Mesenchymal stem cell (in vitro differentiated cells and primary cell): ENCODE data around the gene ATP2A1.
"Not testable (repeated sequence)": the region's sequence is repeated elsewhere in the genome, so short reads cannot be mapped to it uniquely, and the experiment has no call there.

Source experiments
- DNase-seq: peaks from one replicate; pipeline ENCODE4 v3.0.0-alpha.2; 2013
- H2AFZ ChIP-seq: one replicate; pipeline ENCODE4 v1.6.1; 2013; ENCODE audit warnings: low read depth, mild to moderate bottlenecking, control low read depth, inconsistent platforms, low read length, moderate library complexity
- H2AK5ac ChIP-seq: 2 replicates; pipeline ENCODE4 v1.6.1; 2013; ENCODE audit warnings: low read length, moderate library complexity, mild to moderate bottlenecking, inconsistent platforms; ENCODE audit not compliant: severe bottlenecking
- H2BK120ac ChIP-seq: one replicate; pipeline ENCODE4 v1.6.1; 2013; ENCODE audit warnings: low read depth, mild to moderate bottlenecking, inconsistent platforms, low read length, moderate library complexity
- H2BK12ac ChIP-seq, 2 experiments: one replicate each; pipeline ENCODE4 v1.6.1; 2013; ENCODE audit warnings: inconsistent platforms in 2 of 2, low read length in 2 of 2, mild to moderate bottlenecking in 2 of 2, moderate library complexity in 2 of 2, control low read depth in 1 of 2
- H2BK15ac ChIP-seq: one replicate; pipeline ENCODE4 v1.6.1; 2013; ENCODE audit warnings: mild to moderate bottlenecking, low read depth, inconsistent platforms; ENCODE audit not compliant: poor library complexity, severe bottlenecking
- H2BK5ac ChIP-seq: 2 replicates; pipeline ENCODE4 v1.6.1; 2013; ENCODE audit warnings: low read depth, mild to moderate bottlenecking, low read length, control low read depth, inconsistent platforms; ENCODE audit not compliant: poor library complexity, severe bottlenecking
- H3K14ac ChIP-seq, 2 experiments: one replicate each; pipeline ENCODE4 v1.6.1; 2013; ENCODE audit warnings: inconsistent platforms in 2 of 2, low read length in 2 of 2, control low read depth in 1 of 2, mild to moderate bottlenecking in 1 of 2, moderate library complexity in 1 of 2
- H3K18ac ChIP-seq, 2 experiments: one replicate each; pipeline ENCODE4 v1.6.1; 2013; ENCODE audit warnings: inconsistent platforms in 2 of 2, low read length in 2 of 2, control low read depth in 1 of 2, low read depth in 1 of 2, mild to moderate bottlenecking in 1 of 2
- H3K23ac ChIP-seq, 2 experiments: one replicate each; pipeline ENCODE4 v1.6.1; 2013; ENCODE audit warnings: inconsistent platforms in 2 of 2, low read length in 2 of 2, mild to moderate bottlenecking in 2 of 2, moderate library complexity in 2 of 2, control low read depth in 1 of 2
- H3K27ac ChIP-seq: 2 replicates; pipeline ENCODE4 v1.5.1; 2013; ENCODE audit warnings: mild to moderate bottlenecking, moderate library complexity, low read length, control low read depth, inconsistent platforms; ENCODE audit not compliant: poor library complexity, severe bottlenecking
- H3K27me3 ChIP-seq, 2 experiments: 2 replicates each; pipeline versions ENCODE4 v1.6.1 to v1.7.0; 2013; ENCODE audit warnings: low read length in 2 of 2, mild to moderate bottlenecking in 2 of 2, moderate library complexity in 2 of 2, control low read depth in 1 of 2, inconsistent platforms in 1 of 2; ENCODE audit not compliant: control insufficient read depth in 1 of 2, insufficient read depth in 1 of 2
- H3K36me3 ChIP-seq, 2 experiments: 2 replicates each; pipeline versions ENCODE4 v1.6.1 to v1.7.0; 2013; ENCODE audit warnings: low read length in 2 of 2, control low read depth in 1 of 2, inconsistent platforms in 1 of 2, low read depth in 1 of 2, mild to moderate bottlenecking in 1 of 2; ENCODE audit not compliant: insufficient read depth in 2 of 2, control insufficient read depth in 1 of 2
- H3K4ac ChIP-seq, 2 experiments: one replicate each; pipeline ENCODE4 v1.6.1; 2013; ENCODE audit warnings: inconsistent platforms in 2 of 2, low read length in 2 of 2, mild to moderate bottlenecking in 2 of 2, moderate library complexity in 2 of 2, control low read depth in 1 of 2, low read depth in 1 of 2
- H3K4me1 ChIP-seq: 2 replicates; pipeline ENCODE4 v1.6.1; 2013; ENCODE audit warnings: low read depth, low read length, control low read depth; ENCODE audit not compliant: control insufficient read depth, insufficient read depth
- H3K4me2 ChIP-seq: 2 replicates; pipeline ENCODE4 v1.6.1; 2013; ENCODE audit warnings: low read length, mild to moderate bottlenecking, inconsistent platforms; ENCODE audit not compliant: poor library complexity, severe bottlenecking
- H3K4me3 ChIP-seq, 2 experiments: 2 replicates each; pipeline versions ENCODE4 v1.5.1 to v1.7.0; 2013; ENCODE audit warnings: low read length in 2 of 2, mild to moderate bottlenecking in 2 of 2, control low read depth in 1 of 2, low read depth in 1 of 2; ENCODE audit not compliant: insufficient read depth in 1 of 2
- H3K79me1 ChIP-seq: replicated peaks from 2 replicates; pipeline ENCODE4 v1.6.1; 2013; ENCODE audit warnings: mild to moderate bottlenecking, control low read depth, low read length, inconsistent platforms; ENCODE audit not compliant: poor library complexity, severe bottlenecking
- H3K9ac ChIP-seq: 2 replicates; pipeline ENCODE4 v1.7.0; 2013; ENCODE audit warnings: mild to moderate bottlenecking, low read length, moderate library complexity
- H3K9me3 ChIP-seq: 2 replicates; pipeline ENCODE4 v1.7.0; 2013; ENCODE audit warnings: mild to moderate bottlenecking, low read length; ENCODE audit not compliant: control insufficient read depth
- H4K8ac ChIP-seq: one replicate; pipeline ENCODE4 v1.6.1; 2013; ENCODE audit warnings: inconsistent platforms, mild to moderate bottlenecking, low read length, moderate library complexity
- H4K91ac ChIP-seq: one replicate; pipeline ENCODE4 v1.6.1; 2013; ENCODE audit warnings: mild to moderate bottlenecking, low read length, inconsistent platforms
- WGBS: methylation state at CpG from one replicate; pipeline ENCODE4 v1.1.7; 2013; ENCODE audit warnings: mixed read lengths; 5-methylcytosine and 5-hydroxymethylcytosine counted together

Gene ATP2A1

DNA sequence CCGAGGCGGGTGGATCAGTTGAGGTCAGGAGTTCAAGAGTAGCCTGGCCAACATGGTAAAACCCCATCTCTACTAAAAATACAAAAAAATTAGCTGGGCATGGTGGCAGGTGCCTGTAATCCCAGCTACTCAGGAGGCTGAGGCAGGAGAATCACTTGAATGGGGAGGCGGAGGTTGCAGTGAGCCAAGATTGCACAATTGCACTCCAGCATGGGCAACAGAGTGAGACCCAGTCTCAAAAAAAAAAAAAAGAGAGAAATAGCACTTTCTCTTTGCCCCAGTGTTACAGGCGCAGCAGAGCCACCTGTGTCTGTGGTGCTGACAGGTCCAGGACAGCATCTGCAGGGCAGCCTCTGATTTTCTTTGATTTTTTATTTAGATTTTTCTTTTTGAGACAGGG, 3.3 kb downstream of the ATP2A1 start:
- H3K9me3 ChIP-seq, H4K91ac ChIP-seq, H2BK15ac ChIP-seq, H4K8ac ChIP-seq, H2AFZ ChIP-seq, H3K4me2 ChIP-seq, H3K4me3 ChIP-seq, H2BK120ac ChIP-seq, H3K9ac ChIP-seq, H3K4ac ChIP-seq, H2BK12ac ChIP-seq, DNase-seq, H3K18ac ChIP-seq, H3K14ac ChIP-seq, H3K27ac ChIP-seq, H3K23ac ChIP-seq, H2BK5ac ChIP-seq, H2AK5ac ChIP-seq: not testable (repeated sequence)
- peaks cover 0 to 12% of the 10 kb centered on the region in 2 experiments for H3K36me3 ChIP-seq
- H3K4me1 ChIP-seq = peaks cover 18% of the 10 kb centered on the region
- H3K79me1 ChIP-seq = peaks cover 18% of the 10 kb centered on the region
- 95% methylated on average over 2 of the region's 4 CpGs for WGBS
- H3K27me3 ChIP-seq = peaks cover 4 to 34% of the 10 kb centered on the region in 2 experiments

DNA sequence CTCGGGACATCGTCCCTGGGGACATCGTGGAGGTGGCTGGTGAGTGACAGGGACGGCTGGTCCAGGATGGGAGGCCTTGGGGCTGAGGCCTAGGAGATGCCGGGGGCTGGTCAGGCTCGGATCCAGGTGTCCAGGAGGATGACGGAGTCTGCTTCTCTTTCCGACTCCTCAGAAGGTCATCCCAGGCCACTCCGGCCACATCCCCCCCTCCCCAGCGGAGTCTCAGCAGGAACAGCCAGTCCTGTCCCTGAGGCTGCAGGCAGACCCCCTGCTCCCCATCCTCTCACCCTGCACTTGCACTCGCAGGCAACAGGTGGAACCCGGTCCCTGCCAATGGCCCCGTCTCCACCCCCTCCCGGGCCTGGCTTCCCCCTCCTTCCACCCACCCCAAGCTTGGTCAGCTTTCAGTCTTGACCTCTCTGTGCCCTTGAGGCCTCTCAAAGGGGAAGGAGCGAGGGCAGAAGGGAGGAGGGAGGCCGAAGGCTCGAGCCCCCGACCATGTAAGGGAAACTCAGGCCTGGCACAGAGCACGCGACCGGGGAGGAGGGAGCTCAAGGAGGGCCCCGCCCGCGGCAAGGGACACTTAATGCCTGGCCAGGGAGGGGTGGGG, 4.4 kb downstream of the ATP2A1 start:
- Histone ChIP-seq H2BK5ac (no peak overlapping the region), H2BK15ac (no peak overlapping the region), H3K14ac (no peak overlapping the region), H3K4me3 (no peak overlapping the region), H4K8ac (no peak overlapping the region), H3K4me2 (no peak overlapping the region), H3K4ac (no peak overlapping the region), H3K9me3 (no peaks in the 10 kb centered on the region), H3K9ac (no peak overlapping the region), H3K18ac (no peak overlapping the region), H3K27ac (no peak overlapping the region), H3K27me3 (peaks cover 4 to 34% of the 10 kb centered on the region in 2 experiments), H2BK12ac (no peak overlapping the region), H3K23ac (no peak overlapping the region), H3K4me1 (peaks cover 21% of the 10 kb centered on the region), H3K79me1 (peaks cover 14% of the 10 kb centered on the region), H2AFZ (no peak overlapping the region), H4K91ac (no peak overlapping the region), H2AK5ac (no peak overlapping the region), H2BK120ac (no peak overlapping the region), H3K36me3 (peaks cover 0 to 8% of the 10 kb centered on the region in 2 experiments)
- DNase-seq = no peak
- WGBS = 69% methylated on average over 24 of the region's 24 CpGs

DNA sequence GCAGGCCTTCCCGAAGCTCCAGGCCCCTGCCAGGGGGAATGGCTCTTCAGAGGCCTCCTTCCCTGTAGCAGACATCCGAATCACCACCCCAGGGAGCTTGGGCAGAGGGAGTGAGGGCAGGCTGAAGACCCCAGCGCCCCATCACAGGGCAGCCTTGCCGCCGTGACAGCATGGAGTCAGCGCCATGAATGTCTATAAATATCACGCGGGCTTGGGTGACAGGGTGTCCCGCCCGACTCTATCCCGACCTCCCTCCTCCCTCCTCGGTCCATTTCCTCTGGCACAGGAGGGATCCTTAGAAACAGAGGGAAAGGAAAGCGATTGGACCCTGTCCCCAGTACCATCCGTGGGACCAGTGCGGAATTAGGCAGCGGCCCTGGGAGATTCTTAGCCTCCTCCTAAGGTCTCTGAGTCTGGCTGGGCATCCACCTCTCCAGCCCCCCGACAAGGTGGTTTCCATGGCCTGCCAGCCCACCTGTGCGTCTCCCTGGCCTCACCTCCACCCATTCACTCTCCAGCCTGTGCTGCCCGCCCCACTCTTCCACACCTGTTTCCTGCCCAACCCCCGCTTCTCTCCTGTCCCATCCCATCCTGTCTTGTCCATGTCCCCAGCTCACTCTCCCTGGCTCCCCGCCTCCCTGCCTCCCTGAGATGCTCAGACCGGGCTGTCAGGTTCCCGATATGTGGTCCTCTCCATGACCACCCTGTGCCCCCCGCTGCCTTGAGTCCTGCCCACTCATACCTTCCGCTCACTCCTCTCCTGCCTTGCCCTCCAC, 5.1 kb downstream of the ATP2A1 start:
- Histone ChIP-seq H3K4me1 (peaks cover 21% of the 10 kb centered on the region), H3K14ac (no peak overlapping the region), H3K23ac (no peak overlapping the region), H3K79me1 (peaks cover 8% of the 10 kb centered on the region), H3K36me3 (peaks cover 0 to 9% of the 10 kb centered on the region in 2 experiments), H3K9ac (no peak overlapping the region), H2BK12ac (no peak overlapping the region), H2AK5ac (no peak overlapping the region), H3K4me2 (no peak overlapping the region), H3K4me3 (no peak overlapping the region), H4K91ac (no peak overlapping the region), H2BK5ac (no peak overlapping the region), H3K18ac (no peak overlapping the region), H2BK15ac (no peak overlapping the region), H3K9me3 (no peaks in the 10 kb centered on the region), H4K8ac (no peak overlapping the region), H3K27ac (no peak overlapping the region), H2BK120ac (no peak overlapping the region), H3K4ac (no peak overlapping the region), H3K27me3 (peaks cover 4 to 34% of the 10 kb centered on the region in 2 experiments), H2AFZ (no peak overlapping the region)
- WGBS = 82% methylated on average over 25 of the region's 25 CpGs
- DNase-seq = no peak

DNA sequence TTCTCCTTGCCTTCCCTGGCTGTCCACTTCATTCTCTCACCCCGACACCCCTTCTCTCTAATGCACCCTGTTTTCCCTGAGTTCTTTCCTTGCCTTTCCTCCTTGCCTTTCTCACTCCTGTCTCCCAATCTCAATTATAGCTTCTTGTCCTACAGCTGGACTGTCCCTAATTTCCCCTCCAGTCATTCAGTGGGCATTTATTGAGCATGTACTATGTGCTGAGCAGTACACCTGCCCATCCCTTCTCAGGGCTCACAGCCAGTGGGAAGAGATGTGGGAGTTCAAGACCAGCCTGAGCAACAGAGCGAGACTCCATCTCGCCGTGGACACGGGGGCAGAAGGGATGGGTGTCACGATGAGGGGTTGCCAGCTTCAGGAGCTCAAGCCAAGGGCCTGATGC, 5.8 kb downstream of the ATP2A1 start:
- Histone ChIP-seq H3K79me1 (peaks cover 4% of the 10 kb centered on the region), H3K14ac (no peak overlapping the region), H3K4me3 (no peak overlapping the region), H3K9ac (no peak overlapping the region), H2BK120ac (no peak overlapping the region), H3K4me1 (peaks cover 23% of the 10 kb centered on the region), H3K27me3 (peaks cover 4 to 34% of the 10 kb centered on the region in 2 experiments), H2AFZ (no peak overlapping the region), H3K36me3 (peaks cover 0 to 15% of the 10 kb centered on the region in 2 experiments), H3K4me2 (no peak overlapping the region), H4K91ac (no peak overlapping the region), H2BK5ac (no peak overlapping the region), H2BK15ac (no peak overlapping the region), H3K23ac (no peak overlapping the region), H4K8ac (no peak overlapping the region), H3K27ac (no peak overlapping the region), H3K4ac (no peak overlapping the region), H2BK12ac (no peak overlapping the region), H3K18ac (no peak overlapping the region), H3K9me3 (no peaks in the 10 kb centered on the region), H2AK5ac (no peak overlapping the region)
- 96% methylated on average over 6 of the region's 6 CpGs for WGBS
- DNase-seq = no peak
